Neural cell (in vitro differentiated cells): ENCODE data around the gene CACNA1A. TPM values are rescaled to one million over a fixed set of nuclear protein-coding genes. Genes with fewer than 3 reads are reported as not detected.

ENCODE experiments used
- H2AFZ ChIP-seq: fragments of 200-600, 300-800 bp; sonication (generic), shearing (Covaris generic); 2 replicates; pipeline ENCODE4 v1.6.0; 2014; ENCODE audit warnings: low read depth, mild to moderate bottlenecking, antibody characterized with exemption, low read length, moderate library complexity
- H3F3A ChIP-seq: fragments of 200-600 bp; shearing (Covaris generic); 2 replicates; pipeline ENCODE4 v1.6.1; 2016; ENCODE audit warnings: mild to moderate bottlenecking, moderate library complexity, mixed read lengths, antibody characterized with exemption, low read length; ENCODE audit not compliant: insufficient read depth, poor library complexity, severe bottlenecking
- H3K27ac ChIP-seq: fragments of 200-600, 300-800 bp; sonication (generic), shearing (Covaris generic); 2 replicates; pipeline ENCODE4 v1.5.1; 2014; ENCODE audit warnings: mild to moderate bottlenecking, low read length, moderate library complexity
- H3K27me3 ChIP-seq: fragments of 300-800, 200-600 bp; sonication (generic), shearing (Covaris generic); 2 replicates; pipeline ENCODE4 v1.6.0; 2014; ENCODE audit warnings: mild to moderate bottlenecking, low read depth, low read length, moderate library complexity; ENCODE audit not compliant: insufficient read depth
- H3K36me3 ChIP-seq: fragments of 300-800, 200-600 bp; sonication (generic), shearing (Covaris generic); 2 replicates; pipeline ENCODE4 v1.5.1; 2014; ENCODE audit warnings: mild to moderate bottlenecking, antibody characterized with exemption, low read length, moderate library complexity; ENCODE audit not compliant: insufficient read depth
- H3K4me2 ChIP-seq: fragments of 300-800, 200-600 bp; sonication (generic), shearing (Covaris generic); 2 replicates; pipeline ENCODE4 v1.6.0; 2014; ENCODE audit warnings: mild to moderate bottlenecking, low read length
- H3K4me3 ChIP-seq: fragments of 300-800, 200-600 bp; sonication (generic), shearing (Covaris generic); 2 replicates; pipeline ENCODE4 v1.5.1; 2014; ENCODE audit warnings: mild to moderate bottlenecking, low read length, moderate library complexity
- H3K79me2 ChIP-seq: fragments of 200-600 bp; shearing (Covaris generic); replicated peaks from 2 replicates; pipeline ENCODE4 v1.6.0; 2014; ENCODE audit warnings: mild to moderate bottlenecking, low read length, moderate library complexity; ENCODE audit not compliant: insufficient read depth
- H3K9ac ChIP-seq: fragments of 300-800, 200-600 bp; sonication (generic), shearing (Covaris generic); 2 replicates; pipeline ENCODE4 v1.6.1; 2016; ENCODE audit warnings: mild to moderate bottlenecking, low read length, mixed read lengths
- H3K9me2 ChIP-seq: fragments of 200-600 bp; shearing (Covaris generic); 2 replicates; pipeline ENCODE4 v1.6.1; 2016; ENCODE audit warnings: mild to moderate bottlenecking, low read length, mixed read lengths; ENCODE audit not compliant: insufficient read depth
- H3K9me3 ChIP-seq: fragments of 200-600, 300-800 bp; sonication (generic), shearing (Covaris generic); 2 replicates; pipeline ENCODE4 v1.6.1; 2016; ENCODE audit warnings: mild to moderate bottlenecking, mixed run types, low read length, moderate library complexity, mixed read lengths
- H4K20me1 ChIP-seq: fragments of 200-600 bp; shearing (Covaris generic); 2 replicates; pipeline ENCODE4 v1.6.1; 2016; ENCODE audit warnings: mild to moderate bottlenecking, mixed run types; ENCODE audit not compliant: insufficient read depth
- CTCF ChIP-seq: fragments of 450-650 bp; IDR thresholded peaks from 2 replicates; pipeline ENCODE4 v1.5.1; 2014; ENCODE audit warnings: antibody characterized with exemption, mild to moderate bottlenecking, moderate library complexity; ENCODE audit not compliant: poor library complexity, severe bottlenecking
- EP300 ChIP-seq: fragments of 450-650 bp; conservative IDR thresholded peaks from 2 replicates; pipeline ENCODE4 v1.6.1; 2014; ENCODE audit warnings: antibody characterized with exemption, mild to moderate bottlenecking, moderate library complexity; ENCODE audit not compliant: poor library complexity, severe bottlenecking
- EZH2 ChIP-seq: fragments of 200-600, 300-800 bp; shearing (Covaris generic), sonication (generic); IDR thresholded peaks from 2 replicates; pipeline ENCODE4 v1.6.1; 2014; ENCODE audit warnings: antibody characterized with exemption, low read length, borderline replicate concordance, mild to moderate bottlenecking; ENCODE audit not compliant: insufficient read depth, poor library complexity, severe bottlenecking
- MXI1 ChIP-seq: fragments of 450-650 bp; conservative IDR thresholded peaks from 2 replicates; pipeline ENCODE4 v1.6.1; 2014; ENCODE audit warnings: antibody characterized with exemption, mild to moderate bottlenecking; ENCODE audit not compliant: poor library complexity, severe bottlenecking
- POLR2AphosphoS5 ChIP-seq: IDR thresholded peaks from 2 replicates; pipeline ENCODE4 v1.6.1; 2012
- RAD21 ChIP-seq: fragments of 450-650 bp; conservative IDR thresholded peaks from 2 replicates; pipeline ENCODE4 v1.6.1; 2014; ENCODE audit warnings: antibody characterized with exemption, mild to moderate bottlenecking, moderate library complexity
- REST ChIP-seq: IDR thresholded peaks from 2 replicates; pipeline ENCODE4 v1.6.1; 2012; ENCODE audit warnings: borderline replicate concordance
- SMC3 ChIP-seq: fragments of 450-650 bp; conservative IDR thresholded peaks from 2 replicates; pipeline ENCODE4 v1.6.1; 2014; ENCODE audit warnings: antibody characterized with exemption, mild to moderate bottlenecking, moderate library complexity; ENCODE audit not compliant: poor library complexity
- TAF1 ChIP-seq: IDR thresholded peaks from 2 replicates; pipeline ENCODE4 v1.6.1; 2012; ENCODE audit warnings: low read depth
- polyA plus RNA-seq: library from polyadenylated mRNA; depleted of rRNA; stranded (reverse); fragments of >200 nt; gene quantifications from 2 replicates; pipeline ENCODE4 v1.2.3, GENCODE V29; 2014

Gene CACNA1A
- polyA plus RNA-seq, 1 donor from 2014 or later: 6.9 TPM

- Histone ChIP-seq H3K79me2 (no peaks in the 10 kb centered on the region), H4K20me1 (no peaks in the 10 kb centered on the region), H3K36me3 (no peaks in the 10 kb centered on the region), H3K27me3 (no peaks in the 10 kb centered on the region), H3K9ac (no peak overlapping the region), H3K4me3 (no peak overlapping the region), H3K9me3 (no peaks in the 10 kb centered on the region), H3K9me2 (no peaks in the 10 kb centered on the region), H3F3A (no peaks in the 10 kb centered on the region), H3K4me2 (no peak overlapping the region), H3K27ac (no peak overlapping the region), H2AFZ (no peak overlapping the region)
- TF ChIP-seq CTCF (no peak), MXI1 (no peak), REST (no peak), RAD21 (no peak), TAF1 (no peak), EZH2 (no peak), EP300 (no peak), POLR2AphosphoS5 (no peak), SMC3 (no peak)
Measured at GRCh38 chr19:13425151-13425550, 81.1 kb downstream of the CACNA1A start.

- no peak overlapping the region for H3K4me3 ChIP-seq
- no peak overlapping the region for H3K4me2 ChIP-seq
- H3K79me2 ChIP-seq: no peaks in the 10 kb centered on the region
- H2AFZ ChIP-seq: no peak overlapping the region
- H3F3A ChIP-seq: no peaks in the 10 kb centered on the region
- no peak overlapping the region for H3K9ac ChIP-seq
- no peaks in the 10 kb centered on the region for H4K20me1 ChIP-seq
- TF ChIP-seq TAF1 (no peak), POLR2AphosphoS5 (no peak), MXI1 (no peak), REST (no peak), EZH2 (no peak), SMC3 (no peak), CTCF (no peak), RAD21 (no peak), EP300 (no peak)
- no peak overlapping the region for H3K27ac ChIP-seq
- no peaks in the 10 kb centered on the region for H3K27me3 ChIP-seq
- H3K9me3 ChIP-seq: no peaks in the 10 kb centered on the region
- no peaks in the 10 kb centered on the region for H3K9me2 ChIP-seq
- H3K36me3 ChIP-seq: no peaks in the 10 kb centered on the region
Measured at GRCh38 chr19:13420780-13421179, 85.5 kb downstream of the CACNA1A start.
